Ishikawa (cell line): Measurements from ENCODE around the gene NKD2.

Source experiments
- CEBPB ChIP-seq: IDR thresholded peaks from 2 replicates; pipeline ENCODE4 v1.6.1; 2012
- CREB1 ChIP-seq: IDR thresholded peaks from 2 replicates; pipeline ENCODE4 v1.6.1; 2012; ENCODE audit warnings: low read depth
- EGR1 ChIP-seq: IDR thresholded peaks from 2 replicates; pipeline ENCODE4 v1.6.1; 2012
- EP300 ChIP-seq: IDR thresholded peaks from 2 replicates; pipeline ENCODE4 v1.6.1; 2012; ENCODE audit warnings: borderline replicate concordance
- FOXM1 ChIP-seq: IDR thresholded peaks from 2 replicates; pipeline ENCODE4 v1.6.1; 2012; ENCODE audit warnings: low read depth, borderline replicate concordance
- NFIC ChIP-seq: IDR thresholded peaks from 2 replicates; pipeline ENCODE4 v1.6.1; 2012
- RAD21 ChIP-seq: IDR thresholded peaks from 2 replicates; pipeline ENCODE4 v1.6.1; 2012; ENCODE audit warnings: low read depth
- TAF1 ChIP-seq: IDR thresholded peaks from 2 replicates; pipeline ENCODE4 v1.6.1; 2012; ENCODE audit warnings: low read depth, mild to moderate bottlenecking
- TCF12 ChIP-seq: IDR thresholded peaks from 2 replicates; pipeline ENCODE4 v1.6.1; 2012; ENCODE audit warnings: low read depth
- TEAD4 ChIP-seq: IDR thresholded peaks from 2 replicates; pipeline ENCODE4 v1.6.1; 2012
- YY1 ChIP-seq: IDR thresholded peaks from 2 replicates; pipeline ENCODE4 v1.6.1; 2012; ENCODE audit warnings: low read depth
- ZBTB7A ChIP-seq: IDR thresholded peaks from 2 replicates; pipeline ENCODE4 v1.6.1; 2012; ENCODE audit warnings: low read depth
- TF ChIP-seq, protein P1 (sequence below): IDR thresholded peaks from 2 replicates; pipeline ENCODE4 v1.6.1; 2012
- TF ChIP-seq, protein P2 (sequence below): IDR thresholded peaks from 2 replicates; pipeline ENCODE4 v1.6.1; 2012
- TF ChIP-seq, protein P3 (sequence below): IDR thresholded peaks from 2 replicates; pipeline ENCODE4 v1.6.1; 2012; ENCODE audit warnings: low read depth, mild to moderate bottlenecking

Gene NKD2

DNA sequence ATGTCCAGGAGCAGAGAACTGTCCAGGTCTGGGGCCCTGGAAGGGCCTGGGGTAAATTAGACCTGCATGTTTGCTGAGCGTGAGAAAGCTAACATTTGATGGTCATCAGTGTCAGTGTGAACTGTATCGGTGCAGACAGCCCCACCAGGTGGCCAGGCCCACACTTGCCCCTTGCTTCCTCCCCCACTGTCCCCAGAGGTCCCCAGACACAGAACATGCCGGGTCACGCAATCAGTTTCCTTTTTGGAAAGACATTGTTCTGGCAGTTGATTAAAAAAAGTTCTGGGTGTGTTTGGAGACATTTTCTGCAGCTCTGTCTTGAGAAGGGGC, 1.5 kb downstream of the NKD2 start:
- TF ChIP-seq TCF12 = no peak
- TF ChIP-seq CREB1 = no peak
- TF ChIP-seq TEAD4 = no peak
- no peak for TF ChIP-seq EP300
- TF ChIP-seq, protein P1, sequence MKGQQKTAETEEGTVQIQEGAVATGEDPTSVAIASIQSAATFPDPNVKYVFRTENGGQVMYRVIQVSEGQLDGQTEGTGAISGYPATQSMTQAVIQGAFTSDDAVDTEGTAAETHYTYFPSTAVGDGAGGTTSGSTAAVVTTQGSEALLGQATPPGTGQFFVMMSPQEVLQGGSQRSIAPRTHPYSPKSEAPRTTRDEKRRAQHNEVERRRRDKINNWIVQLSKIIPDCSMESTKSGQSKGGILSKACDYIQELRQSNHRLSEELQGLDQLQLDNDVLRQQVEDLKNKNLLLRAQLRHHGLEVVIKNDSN = no peak

DNA sequence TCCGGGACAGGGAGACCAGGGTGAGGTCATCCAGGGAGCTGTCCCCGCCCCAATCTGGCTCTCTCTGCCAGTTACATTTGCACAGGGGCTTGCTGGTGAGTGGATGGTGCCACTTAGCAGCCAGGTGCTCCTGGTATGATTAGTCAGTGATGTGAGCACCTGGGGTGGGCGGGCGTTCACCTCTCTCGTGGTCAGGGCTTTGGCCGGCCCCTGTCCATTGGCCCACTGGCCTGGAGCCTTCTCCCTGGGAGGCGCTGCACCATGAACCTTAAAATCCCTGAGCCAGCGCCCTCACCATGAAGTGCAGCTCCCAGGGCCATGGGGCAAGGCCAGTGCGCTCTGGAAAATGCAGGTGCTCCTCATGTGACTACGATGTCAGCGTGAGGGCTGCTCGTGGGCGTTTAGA, 2.0 kb downstream of the NKD2 start:
- no peak for TF ChIP-seq YY1
- no peak for TF ChIP-seq CEBPB
- TF ChIP-seq FOXM1 = no peak
- TF ChIP-seq, protein P1 = peak; percentile 41
- TF ChIP-seq EGR1 = peak; percentile 49
- TF ChIP-seq NFIC = no peak
- TF ChIP-seq RAD21 = no peak
- TF ChIP-seq CREB1 = no peak
- TF ChIP-seq, protein P2, sequence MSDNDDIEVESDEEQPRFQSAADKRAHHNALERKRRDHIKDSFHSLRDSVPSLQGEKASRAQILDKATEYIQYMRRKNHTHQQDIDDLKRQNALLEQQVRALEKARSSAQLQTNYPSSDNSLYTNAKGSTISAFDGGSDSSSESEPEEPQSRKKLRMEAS = no peak; the same call in 1 of the 2 replicates
- TF ChIP-seq TAF1 = no peak
- TF ChIP-seq TCF12 = no peak
- TF ChIP-seq EP300 = no peak
- TF ChIP-seq, protein P3, sequence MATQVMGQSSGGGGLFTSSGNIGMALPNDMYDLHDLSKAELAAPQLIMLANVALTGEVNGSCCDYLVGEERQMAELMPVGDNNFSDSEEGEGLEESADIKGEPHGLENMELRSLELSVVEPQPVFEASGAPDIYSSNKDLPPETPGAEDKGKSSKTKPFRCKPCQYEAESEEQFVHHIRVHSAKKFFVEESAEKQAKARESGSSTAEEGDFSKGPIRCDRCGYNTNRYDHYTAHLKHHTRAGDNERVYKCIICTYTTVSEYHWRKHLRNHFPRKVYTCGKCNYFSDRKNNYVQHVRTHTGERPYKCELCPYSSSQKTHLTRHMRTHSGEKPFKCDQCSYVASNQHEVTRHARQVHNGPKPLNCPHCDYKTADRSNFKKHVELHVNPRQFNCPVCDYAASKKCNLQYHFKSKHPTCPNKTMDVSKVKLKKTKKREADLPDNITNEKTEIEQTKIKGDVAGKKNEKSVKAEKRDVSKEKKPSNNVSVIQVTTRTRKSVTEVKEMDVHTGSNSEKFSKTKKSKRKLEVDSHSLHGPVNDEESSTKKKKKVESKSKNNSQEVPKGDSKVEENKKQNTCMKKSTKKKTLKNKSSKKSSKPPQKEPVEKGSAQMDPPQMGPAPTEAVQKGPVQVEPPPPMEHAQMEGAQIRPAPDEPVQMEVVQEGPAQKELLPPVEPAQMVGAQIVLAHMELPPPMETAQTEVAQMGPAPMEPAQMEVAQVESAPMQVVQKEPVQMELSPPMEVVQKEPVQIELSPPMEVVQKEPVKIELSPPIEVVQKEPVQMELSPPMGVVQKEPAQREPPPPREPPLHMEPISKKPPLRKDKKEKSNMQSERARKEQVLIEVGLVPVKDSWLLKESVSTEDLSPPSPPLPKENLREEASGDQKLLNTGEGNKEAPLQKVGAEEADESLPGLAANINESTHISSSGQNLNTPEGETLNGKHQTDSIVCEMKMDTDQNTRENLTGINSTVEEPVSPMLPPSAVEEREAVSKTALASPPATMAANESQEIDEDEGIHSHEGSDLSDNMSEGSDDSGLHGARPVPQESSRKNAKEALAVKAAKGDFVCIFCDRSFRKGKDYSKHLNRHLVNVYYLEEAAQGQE = no peak
- 0 out of 2 replicates have a peak, but pooled peaks have one; percentile 8 for TF ChIP-seq ZBTB7A
- TF ChIP-seq TEAD4 = no peak

DNA sequence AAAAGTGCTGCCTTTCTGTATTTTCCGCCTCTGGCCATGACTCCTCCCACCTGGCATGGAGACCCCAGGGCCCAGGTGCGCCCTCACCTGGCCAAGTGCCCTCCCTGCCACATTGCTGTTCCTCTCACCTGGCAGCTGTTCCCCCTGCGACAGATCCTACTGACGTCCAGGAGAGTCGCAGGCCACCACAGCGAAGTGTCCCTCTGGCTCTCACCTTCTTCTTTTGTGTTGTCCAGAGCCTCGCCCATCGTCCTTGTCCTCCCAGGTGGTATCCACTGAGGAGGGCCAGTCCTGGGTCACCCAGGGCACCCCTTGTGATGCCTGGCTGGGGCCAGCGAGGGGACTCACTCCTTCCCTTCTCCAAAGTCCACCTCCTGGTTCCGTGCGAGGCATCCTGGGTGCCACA, 2.6 kb downstream of the NKD2 start:
- TF ChIP-seq RAD21 (peak; percentile 59), NFIC (0 out of 2 replicates have a peak, but pooled peaks have one; percentile 34)
- TF ChIP-seq, protein P1 = no peak

DNA sequence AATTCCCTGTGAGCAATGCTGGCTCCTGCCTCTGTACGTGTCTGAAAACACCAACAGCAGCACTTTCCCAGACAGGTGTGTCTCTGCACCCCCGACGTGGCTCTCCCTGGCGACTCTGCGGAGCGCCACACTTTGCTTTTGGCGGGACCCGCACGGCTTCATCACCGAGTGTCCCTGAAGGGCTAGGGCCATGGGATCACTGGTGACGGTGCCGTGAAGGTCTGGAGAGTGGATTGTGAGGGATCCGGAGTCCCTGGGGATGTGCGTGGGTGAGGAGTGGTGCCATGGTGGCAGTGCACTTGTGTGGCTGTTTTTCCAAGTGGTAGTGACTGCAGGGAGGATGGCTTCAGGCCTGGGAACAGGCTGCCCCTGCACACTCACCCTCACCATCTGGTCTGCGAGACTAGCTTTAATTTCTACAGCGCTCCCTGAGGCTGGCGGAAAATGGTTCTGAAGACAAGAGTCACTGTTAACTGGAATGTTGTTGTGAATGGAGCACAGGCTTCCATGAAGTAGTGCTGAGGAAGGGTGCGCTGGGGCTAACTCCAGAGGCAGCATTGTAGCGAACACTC, 3.2 kb downstream of the NKD2 start:
- TF ChIP-seq RAD21 (no peak), EGR1 (no peak), EP300 (no peak), NFIC (no peak), YY1 (no peak), ZBTB7A (no peak), TAF1 (no peak), CREB1 (no peak), FOXM1 (no peak), CEBPB (no peak), TEAD4 (no peak), TCF12 (no peak)
- TF ChIP-seq, protein P1 = no peak
- TF ChIP-seq, protein P2 = no peak
- TF ChIP-seq, protein P3 = no peak

DNA sequence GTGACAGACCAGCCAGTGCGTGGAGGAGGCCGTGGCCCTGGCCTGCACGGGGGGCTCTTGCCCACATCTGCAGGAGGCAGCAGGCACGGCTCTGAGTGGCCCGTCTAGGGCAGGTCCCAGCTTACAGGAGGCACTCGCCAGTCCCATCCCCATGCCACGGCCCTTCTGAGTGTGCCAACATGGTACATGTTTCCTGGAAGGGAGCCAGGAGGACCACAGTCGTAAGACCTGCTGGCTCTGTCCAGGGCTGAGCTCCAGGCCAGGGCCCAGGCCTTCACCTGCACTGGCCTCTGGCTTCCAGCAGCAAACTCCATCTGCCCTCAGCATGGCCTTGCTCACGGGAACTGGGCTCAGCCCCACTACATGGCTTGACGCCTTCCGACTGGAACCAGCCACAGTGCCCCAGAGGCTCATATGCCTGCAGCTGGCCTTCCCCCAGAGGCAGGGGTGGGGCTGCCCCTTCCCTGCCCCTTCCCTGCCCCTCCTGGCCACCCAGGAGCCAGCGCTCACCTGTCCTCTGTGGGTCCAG, 3.8 kb downstream of the NKD2 start:
- TF ChIP-seq CREB1 (no peak), ZBTB7A (no peak), RAD21 (no peak), TAF1 (no peak), CEBPB (no peak), EP300 (no peak), TEAD4 (no peak), FOXM1 (no peak), EGR1 (no peak), YY1 (no peak)

DNA sequence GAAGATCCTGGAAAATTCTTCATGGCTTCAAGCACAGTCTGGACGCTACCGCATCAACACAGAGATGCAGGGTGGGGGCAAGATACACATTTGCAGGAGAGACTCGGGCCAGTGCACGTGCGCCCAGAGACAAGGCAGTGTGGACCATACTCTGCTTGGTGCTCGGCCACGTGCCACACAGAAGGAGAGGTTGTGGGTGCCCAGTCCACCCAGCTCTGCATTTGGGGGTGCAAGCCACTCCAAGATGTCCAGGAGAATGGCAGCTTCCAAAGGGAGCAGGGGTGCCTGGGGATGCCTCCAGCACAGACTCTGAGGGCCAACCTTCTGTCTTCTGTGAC, 4.3 kb downstream of the NKD2 start:
- TF ChIP-seq, protein P2 = no peak
- TF ChIP-seq YY1 = no peak
- TF ChIP-seq ZBTB7A = no peak
- no peak for TF ChIP-seq CREB1
- no peak for TF ChIP-seq TCF12
- TF ChIP-seq EP300 = no peak
- TF ChIP-seq FOXM1 = no peak
- TF ChIP-seq RAD21 = no peak
- TF ChIP-seq TEAD4 = no peak
- TF ChIP-seq, protein P3 = no peak
